ENCODE data around the gene GMEB2.
"Not testable (repeated sequence)": the region's sequence is repeated elsewhere in the genome, so short reads cannot be mapped to it uniquely, and the experiment has no call there.

The GMEB2 gene

GRCh38 chr20:63611646-63612045 is 15.3 kb downstream of the GMEB2 start:
- DNase-seq = no peak

DNA sequence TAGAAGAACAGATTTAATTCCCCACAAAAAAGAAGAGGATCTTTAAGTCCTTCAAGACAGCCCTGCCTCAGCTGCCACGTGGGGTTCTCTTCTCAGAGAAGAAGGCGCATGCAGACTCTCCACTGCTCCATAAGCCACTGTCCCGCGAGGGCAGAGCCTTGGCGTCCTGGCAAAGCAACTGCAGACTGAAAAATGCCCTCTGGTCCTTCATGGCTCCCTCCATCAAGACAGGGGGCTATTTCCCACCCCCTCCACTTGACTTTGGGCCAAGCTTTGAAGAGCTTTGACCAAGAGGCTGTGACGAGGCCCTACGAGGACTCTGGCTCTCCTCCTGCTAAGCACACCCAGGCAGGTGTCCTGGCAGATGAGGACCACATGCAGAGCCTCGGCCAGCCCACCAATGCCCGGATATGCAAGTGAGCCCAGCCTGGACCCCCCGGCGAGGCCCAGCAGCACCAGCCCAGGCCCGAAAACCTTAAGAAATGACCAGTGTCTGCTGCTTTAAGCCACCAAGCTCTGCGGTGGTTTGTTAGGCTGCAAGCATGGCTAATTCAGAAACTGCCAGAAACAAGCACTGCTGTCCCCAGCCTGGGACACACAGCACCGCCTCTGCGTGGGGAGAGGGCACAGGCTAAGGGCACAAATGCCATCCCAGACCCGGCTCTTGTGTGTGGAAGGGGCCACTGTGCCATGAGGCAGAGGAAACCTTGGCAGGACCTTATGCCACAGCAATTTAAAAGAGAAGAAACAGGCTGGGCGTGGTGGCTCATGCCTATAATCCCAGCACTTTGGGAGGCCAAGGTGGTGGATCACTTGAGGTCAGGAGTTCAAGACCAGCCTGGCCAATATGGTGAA is 16.1 kb downstream of the GMEB2 start:
- no peak for DNase-seq

- no peak for DNase-seq
Observed at GRCh38 chr20:63606686-63607085, 20.2 kb downstream of the GMEB2 start.

DNA sequence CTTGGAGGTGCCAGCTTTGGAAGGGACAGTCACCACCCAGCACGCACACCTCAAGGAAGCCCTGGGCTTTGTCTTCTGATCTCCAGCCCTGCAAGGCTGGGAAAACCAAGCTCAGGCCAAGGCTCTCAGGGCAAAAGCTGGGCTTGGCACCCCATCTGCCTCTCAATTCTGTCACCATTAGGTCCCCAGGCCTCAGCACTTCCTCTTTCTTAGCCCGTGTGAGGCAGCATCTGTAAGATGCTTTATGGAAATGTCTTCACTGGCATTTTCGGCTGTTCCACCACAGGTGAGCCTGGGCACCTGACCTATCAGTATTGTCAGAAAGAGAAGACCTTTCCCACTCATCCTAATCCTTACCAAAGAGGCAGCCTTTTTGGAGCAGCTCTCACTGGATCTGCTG is 24.6 kb downstream of the GMEB2 start:
- DNase-seq = no peak

DNA sequence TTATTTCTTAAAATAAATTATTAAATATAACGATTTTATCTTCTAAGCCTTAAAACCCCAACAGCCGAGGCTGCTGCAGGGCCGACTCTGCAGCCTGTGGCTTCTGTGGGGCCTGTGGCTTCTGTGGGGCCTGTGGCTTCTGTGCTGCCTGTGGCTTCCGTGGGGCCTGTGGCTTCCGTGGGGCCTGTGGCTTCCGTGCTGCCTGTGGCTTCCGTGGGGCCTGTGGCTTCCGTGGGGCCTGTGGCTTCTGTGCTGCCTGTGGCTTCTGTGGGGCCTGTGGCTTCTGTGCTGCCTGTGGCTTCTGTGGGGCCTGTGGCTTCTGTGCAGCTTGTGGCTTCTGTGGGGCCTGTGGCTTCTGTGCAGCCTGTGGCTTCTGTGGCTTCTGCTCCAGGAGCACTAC is 25.2 kb downstream of the GMEB2 start:
- not testable (repeated sequence) for DNase-seq

DNA sequence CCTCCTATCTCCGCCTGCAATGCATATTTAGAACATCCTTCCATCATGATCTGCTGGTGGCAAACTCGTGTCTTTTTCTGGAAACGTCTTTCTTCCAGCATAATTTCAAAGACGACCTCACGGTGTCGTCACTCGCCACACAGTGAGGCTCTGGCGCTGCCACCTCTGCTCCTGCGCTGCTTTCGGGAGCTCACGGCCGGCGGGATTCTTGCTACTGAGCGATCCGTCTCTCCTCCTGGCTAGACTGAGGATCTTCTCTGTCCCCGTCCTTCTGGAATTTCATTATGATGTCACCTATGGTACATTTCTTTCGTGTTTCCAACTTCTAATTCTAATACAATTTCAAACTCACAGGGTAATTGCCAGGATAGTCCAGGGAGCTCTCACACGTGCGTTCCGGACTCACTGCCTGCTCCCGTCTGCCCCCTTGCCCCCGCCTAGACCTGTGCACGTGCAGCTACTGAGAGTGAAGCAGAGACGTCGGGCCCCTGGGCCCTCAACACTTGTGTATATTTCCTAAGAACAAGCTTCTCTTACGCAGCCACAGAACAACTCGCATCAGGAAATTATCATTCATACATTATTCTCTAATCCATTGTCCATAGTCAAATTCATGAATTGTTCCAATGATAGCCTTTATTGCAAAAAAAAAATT is 27.4 kb downstream of the GMEB2 start:
- no peak for DNase-seq

GRCh38 chr20:63598479-63599395 is 28.2 kb downstream of the GMEB2 start:
- DNase-seq = no peak

DNA sequence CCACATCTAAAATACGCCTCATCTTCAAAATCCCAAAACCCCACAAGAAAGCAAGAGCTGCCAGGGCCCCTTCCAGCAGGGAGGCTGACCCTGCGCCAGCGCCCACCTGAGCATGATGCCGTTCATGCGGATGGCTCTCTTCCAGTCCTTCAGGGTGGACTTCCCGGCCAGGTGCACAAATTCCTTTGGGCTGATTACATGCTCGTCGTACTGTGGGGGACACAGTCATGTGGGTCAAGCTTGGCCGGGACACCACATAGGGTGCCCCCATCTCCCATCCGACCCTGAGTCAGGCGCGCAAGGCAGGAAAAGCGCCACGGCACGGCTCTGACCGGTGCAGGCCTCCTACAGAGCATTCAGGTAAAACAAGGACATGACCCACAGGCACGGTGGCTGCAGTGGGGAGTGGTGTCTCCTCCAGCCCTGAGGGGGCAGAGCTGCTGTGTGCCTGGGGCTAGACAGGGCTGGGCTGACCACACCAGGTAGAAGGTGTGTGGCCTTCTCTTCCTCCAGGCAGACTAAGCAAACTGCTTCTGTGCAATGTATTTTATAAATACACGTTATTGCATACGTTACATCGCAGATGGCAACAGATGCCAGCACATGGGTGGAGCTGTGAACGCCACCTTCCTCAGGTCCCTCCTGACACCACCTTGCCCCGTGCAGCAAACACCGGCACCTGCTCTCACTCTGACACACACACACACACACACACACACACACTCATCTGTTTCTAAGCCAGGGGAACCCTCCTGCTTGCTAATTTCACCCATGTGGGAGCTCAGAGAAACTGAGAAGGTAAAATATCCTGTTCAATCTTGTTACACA is 29.0 kb downstream of the GMEB2 start:
- no peak for DNase-seq

DNA sequence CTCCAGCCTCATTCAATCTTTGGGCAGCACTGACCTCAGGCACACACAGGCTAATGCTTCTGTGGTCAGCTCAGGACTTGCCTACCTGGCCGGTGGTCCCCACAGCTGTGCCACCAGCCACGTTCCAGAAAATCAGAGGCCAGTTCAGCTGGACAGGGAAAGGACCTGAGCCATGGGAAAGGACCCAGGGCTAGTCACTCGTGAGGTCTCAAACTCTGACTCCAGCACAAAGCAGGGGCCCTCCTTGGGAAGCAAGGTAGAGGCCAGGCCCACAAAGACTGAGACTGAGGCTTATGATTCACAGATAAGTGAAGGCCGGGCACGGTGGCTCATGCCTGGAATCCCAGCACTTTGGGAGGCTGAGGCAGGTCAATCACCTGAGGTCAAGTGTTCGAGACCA is 30.5 kb downstream of the GMEB2 start:
- no peak for DNase-seq

- DNase-seq = no peak
Observed at GRCh38 chr20:63595416-63596127, 31.3 kb downstream of the GMEB2 start.

DNA sequence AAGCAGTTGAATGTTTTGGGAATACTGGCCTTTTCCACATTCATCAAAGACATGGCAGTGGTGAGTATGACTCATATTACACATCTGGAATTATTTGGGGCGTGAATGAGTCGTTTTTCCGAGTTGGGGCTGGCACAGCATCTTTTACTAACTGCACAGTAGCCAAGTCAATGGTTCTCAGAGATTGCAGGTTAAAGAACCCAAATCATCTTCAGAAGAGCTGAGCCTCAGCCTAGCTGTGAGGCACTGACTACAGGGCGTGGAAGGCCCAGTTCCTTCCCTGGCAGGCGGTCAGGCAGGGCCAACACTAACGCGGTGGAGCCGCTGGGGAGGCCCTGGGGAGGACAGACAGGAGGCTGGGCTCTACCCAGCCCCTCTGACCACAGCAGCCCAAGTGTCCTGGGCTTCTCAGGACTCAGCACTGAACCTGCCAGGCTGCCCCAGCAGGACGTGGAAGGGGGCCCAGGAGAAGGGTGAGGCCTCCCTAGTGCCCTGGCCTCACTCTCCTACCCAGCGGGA is 32.8 kb downstream of the GMEB2 start:
- no peak for DNase-seq

DNA sequence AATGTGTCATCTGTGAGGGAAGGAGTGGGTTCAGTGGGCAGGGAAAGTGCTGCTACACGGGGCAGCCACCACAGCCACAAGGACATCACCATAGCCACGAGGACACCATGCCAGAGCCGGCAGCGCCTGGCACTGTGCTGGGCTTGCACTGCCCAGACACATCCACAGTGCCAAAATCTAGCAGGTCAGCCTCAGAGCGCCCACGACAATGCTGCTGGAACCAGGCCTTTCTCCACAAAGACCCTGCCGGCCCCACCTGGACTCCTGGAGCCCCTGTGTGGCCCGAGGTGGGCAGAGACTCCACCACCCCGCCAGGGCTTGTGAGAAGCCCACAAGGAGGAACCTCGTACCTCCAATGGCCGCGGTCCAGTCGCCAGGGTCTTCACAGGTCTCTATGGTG is 34.2 kb downstream of the GMEB2 start:
- DNase-seq = no peak

DNA sequence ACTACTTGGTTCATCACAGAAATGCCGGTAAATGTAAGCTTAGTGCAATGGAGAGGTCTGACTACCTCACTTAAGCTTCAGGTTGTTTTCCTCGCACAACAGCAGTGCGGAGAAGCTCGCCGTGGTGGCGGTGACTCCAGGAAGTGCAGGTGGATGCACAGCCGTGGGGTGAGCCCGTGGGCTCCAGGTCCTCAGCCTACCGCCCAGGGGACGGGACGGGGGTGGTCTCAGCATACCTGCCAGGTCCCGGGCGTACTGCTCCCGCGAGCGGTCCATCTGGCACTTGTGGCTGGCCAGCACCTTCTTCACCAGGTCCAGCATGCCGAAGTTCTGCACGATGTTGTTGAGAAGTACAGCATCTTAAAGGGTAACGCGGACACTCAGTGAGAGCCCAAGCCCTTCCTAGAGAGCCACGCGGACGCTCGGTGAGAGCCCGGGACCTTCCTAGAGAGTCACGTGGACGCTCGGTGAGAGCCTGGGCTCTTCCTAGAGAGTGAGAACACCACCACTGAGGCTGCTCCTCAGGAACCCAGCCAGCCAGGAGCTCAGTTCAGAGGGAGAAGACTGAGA is 35.0 kb downstream of the GMEB2 start:
- no peak for DNase-seq

GRCh38 chr20:63591147-63591533 is 35.8 kb downstream of the GMEB2 start:
- DNase-seq = no peak

DNA sequence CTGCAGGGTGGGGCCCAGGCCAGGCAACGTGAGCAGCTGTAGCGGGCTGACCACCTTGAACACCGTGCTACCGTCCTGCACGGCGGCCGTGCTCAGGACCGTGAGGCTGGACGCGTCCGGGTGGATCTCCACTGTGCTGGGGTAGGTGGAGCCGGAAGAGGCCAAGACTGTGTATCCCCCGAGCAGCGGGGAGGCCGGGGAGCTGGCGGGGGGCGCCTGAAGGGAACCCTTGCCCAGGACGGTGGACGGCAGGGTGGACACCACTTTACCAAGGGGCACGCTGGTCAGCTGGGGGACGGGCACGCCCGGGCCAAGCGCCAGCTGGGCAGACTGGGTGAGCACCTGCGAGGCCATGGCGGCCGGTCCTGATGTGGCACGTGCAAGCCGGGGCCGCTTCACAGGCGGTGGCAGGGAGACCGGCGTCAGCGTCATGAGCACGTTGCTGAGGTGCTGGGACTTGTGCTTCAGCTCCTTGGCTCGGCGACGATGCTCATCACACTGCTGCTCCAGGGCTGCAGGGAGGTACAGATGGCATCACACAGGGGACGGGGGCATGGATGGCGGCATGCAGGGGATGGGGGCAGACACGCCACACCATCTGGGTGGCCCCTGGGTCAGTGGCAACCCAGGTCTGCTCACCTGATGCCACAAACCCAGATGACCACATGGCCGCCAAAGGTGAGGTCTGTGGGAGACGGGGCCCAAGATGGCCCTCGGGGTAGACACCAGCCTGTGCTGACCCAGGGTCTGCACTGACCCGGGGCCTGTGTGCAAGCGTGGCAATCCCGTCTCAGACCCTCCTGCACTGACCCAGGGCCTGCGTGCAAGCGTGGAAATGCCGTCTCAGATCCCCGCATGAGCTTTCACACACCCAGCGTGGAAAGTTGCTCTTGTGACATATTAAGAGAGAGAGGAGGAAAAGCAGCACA is 36.4 kb downstream of the GMEB2 start:
- no peak for DNase-seq

DNA sequence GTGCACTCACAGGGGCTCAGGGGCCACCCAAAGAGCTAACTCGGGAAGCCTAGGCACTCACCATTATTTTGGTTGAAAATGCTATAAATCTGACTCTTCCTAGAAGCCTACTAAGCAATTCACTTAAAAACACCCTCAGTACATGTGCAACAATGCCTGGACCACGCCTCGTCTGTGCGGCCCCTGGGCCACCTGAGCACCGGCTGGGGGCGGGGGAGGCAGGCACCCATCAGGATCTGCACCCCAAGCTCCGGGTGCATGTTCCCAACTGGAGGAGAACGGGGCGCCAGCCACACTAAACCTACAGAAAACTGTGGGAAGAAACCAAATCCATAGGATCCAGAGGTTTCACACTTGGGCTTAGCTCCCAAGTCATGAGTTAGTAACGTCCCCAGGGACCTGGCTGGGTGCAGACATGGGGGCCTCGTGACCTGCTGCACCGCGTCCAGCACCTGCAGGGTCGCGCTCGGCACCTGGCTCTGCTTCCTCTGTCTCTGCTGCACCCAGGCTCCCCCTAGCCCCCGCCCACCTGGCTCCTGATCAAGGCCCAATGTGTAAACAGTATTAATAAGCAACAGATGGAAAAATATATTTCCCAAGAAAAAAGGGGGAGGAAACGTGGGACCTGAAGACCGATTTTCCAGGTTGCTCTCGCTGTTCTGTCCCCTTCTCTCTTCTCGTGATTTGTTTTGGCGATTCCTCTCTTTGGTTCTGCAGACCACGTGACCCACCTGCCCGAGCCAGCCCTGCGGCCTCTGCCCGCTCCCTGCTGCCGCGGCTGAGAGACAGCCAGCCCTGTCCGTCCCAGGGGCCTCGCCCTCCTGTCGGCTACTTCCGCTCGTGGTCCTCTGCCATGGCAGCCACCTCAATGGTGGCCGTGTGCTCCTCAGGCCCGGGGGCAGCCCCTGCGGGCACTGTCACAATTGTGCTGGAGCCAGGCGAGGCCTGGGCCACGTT is 37.4 kb downstream of the GMEB2 start:
- no peak for DNase-seq

- no peak for DNase-seq
Observed at GRCh38 chr20:63588641-63589041, 38.3 kb downstream of the GMEB2 start.

DNA sequence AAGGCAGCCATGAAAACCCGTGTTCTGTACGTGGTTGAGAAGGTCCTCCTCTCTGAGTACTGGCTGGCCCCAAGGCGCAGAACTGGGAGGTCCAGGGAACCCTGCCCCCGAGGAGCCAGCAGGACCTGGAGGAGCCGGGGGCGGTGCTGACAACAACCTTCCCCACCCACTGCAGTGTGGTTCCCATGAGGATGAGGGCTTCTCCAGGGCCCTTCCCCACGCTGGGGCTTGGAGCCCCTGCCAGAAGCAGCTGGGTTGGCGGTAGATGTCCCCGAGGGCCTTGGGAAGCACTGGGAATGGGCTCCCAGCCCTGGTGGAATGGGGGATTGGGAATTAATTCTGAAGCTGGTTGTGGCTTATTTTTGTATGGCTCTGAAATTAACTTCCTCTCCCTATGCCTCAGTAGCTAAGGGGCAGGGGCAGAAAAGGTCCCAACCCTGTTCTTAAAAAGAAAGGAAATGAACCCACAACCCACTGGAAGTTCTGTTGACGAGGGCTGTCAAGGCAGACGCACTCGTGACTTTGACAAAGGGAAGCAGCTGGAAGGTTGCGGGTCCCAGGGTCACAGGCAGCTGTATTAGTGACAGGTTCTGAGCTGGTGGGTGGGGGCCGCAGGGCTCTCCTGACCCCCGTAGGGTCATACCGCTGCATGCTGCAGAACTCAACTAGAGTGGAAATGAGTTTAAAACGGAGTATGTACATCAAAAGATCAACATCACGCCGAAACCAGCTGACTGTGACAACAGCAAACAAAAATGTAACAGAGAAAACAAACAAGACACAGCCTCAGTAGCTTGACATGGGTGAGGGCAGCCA is 38.9 kb downstream of the GMEB2 start:
- DNase-seq = no peak

Measured in NCI-H187 (cell line).